Gastrocnemius medialis (tissue), 4 donors: ENCODE measurements around the gene TENM3.

Experiments used
- CTCF ChIP-seq, 5 experiments: fragments of 450-650 bp in 3 of 5; fragments of 200-600 bp in 2 of 5; sonication (generic) in 2 of 5; IDR thresholded peaks in 4 of 5; conservative IDR thresholded peaks in 1 of 5; 1 replicate in 4 of 5; 2 replicates in 1 of 5; pipeline ENCODE4 v1.5.1; 2016 to 2019; ENCODE audit warnings: antibody characterized with exemption in 5 of 5, mild to moderate bottlenecking in 3 of 5, moderate library complexity in 3 of 5
- POLR2A ChIP-seq, 2 donors: fragments of 450-650 bp; IDR thresholded peaks; one replicate each; pipeline ENCODE4 v1.6.1; 2017; ENCODE audit warnings: antibody characterized with exemption in 2 of 2, mild to moderate bottlenecking in 2 of 2, moderate library complexity in 2 of 2

DNA sequence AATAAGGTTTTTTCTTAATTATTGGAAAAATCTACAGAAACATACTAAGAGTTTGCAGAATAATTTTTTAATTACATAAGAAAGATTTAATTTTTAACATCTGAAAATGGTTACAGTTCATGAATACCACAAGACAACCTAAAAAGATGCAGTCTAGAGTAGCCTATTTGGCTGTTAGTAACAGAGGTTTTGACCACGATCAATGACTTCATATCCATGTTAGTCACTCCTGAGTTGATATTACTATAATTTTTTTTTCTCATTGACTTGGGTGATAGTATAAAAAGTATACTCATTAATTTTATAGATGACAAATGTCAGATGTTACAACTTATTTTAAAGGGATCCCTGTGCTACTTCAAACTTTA is 401.5 kb downstream of the TENM3 start:
- TF ChIP-seq CTCF (IDR thresholded peaks at IDR 0.05 in 4 of 5, conservative IDR thresholded peaks at IDR 0.05 in 1 of 5) (no peak), POLR2A (IDR thresholded peaks at IDR 0.05) (no peak)
